GM12878 (cell line): ENCODE results near the gene NMNAT1. TPM values are rescaled to one million over a fixed set of nuclear protein-coding genes. Genes with fewer than 3 reads are reported as not detected.

Experiments
- CHD1 ChIP-seq: IDR thresholded peaks from 2 replicates; pipeline ENCODE4 v1.6.1; 2012; ENCODE audit warnings: low read depth, low read length, improper control_type of control experiment
- EED ChIP-seq: sonication (generic); IDR thresholded peaks from 2 replicates; pipeline ENCODE4 v1.6.1; 2016; ENCODE audit warnings: antibody characterized with exemption, low read depth
- HDAC2 ChIP-seq: fragments of 200-600 bp; sonication (generic); IDR thresholded peaks from 2 replicates; pipeline ENCODE4 v1.6.1; 2017
- KLF5 ChIP-seq: fragments of 450-650 bp; IDR thresholded peaks from 2 replicates; pipeline ENCODE4 v1.6.1; 2014; ENCODE audit warnings: mild to moderate bottlenecking; ENCODE audit not compliant: partially characterized antibody
- LARP7 ChIP-seq: fragments of 450-650 bp; IDR thresholded peaks from 2 replicates; pipeline ENCODE4 v1.6.1; 2017; ENCODE audit warnings: mild to moderate bottlenecking
- NR2F1 ChIP-seq: fragments of 450-650 bp; conservative IDR thresholded peaks from 2 replicates; pipeline ENCODE4 v1.6.1; 2017; ENCODE audit warnings: mild to moderate bottlenecking
- PAX8 ChIP-seq: fragments of 450-650 bp; IDR thresholded peaks from 2 replicates; pipeline ENCODE4 v1.6.1; 2017; ENCODE audit warnings: mild to moderate bottlenecking, moderate library complexity
- SREBF1 ChIP-seq: IDR thresholded peaks from 2 replicates; pipeline ENCODE4 v1.6.1; 2012; ENCODE audit warnings: mild to moderate bottlenecking, low read length
- TARDBP ChIP-seq: IDR thresholded peaks from 2 replicates; pipeline ENCODE4 v1.6.1; 2016; ENCODE audit warnings: borderline replicate concordance
- ZNF217 ChIP-seq: fragments of 450-650 bp; IDR thresholded peaks from 2 replicates; pipeline ENCODE4 v1.6.1; 2017; ENCODE audit warnings: antibody characterized with exemption, mild to moderate bottlenecking
- ZSCAN29 ChIP-seq: fragments of 450-650 bp; IDR thresholded peaks from 2 replicates; pipeline ENCODE4 v1.6.1; 2017; ENCODE audit warnings: mild to moderate bottlenecking, moderate library complexity
- polyA plus RNA-seq, 11 experiments: library from polyadenylated mRNA; depleted of rRNA in 4 of 11; unstranded in 6 of 11; stranded (reverse) in 5 of 11; fragments of >200 nt; fragmentation: Nextera tagmentation in 4 of 11; fragmentation: Illumina TruSeq in 1 of 11; extraction: Ambion mirVana in 4 of 11; extraction: Trizol in 1 of 11; gene quantifications; 1 replicate in 1 of 11; 2 replicates in 10 of 11; pipeline versions ENCODE4 v1.2.1 to v1.2.3, GENCODE V29; 2011 to 2016; ENCODE audit warnings: inconsistent platforms in 2 of 11, missing spikeins in 2 of 11, low read depth in 1 of 11
- total RNA-seq, 4 experiments: library from RNA; depleted of rRNA in 3 of 4; stranded (reverse); fragments of >200 nt in 3 of 4; fragmentation: Illumina TruSeq in 1 of 4; extraction: Trizol in 1 of 4; gene quantifications; 2 replicates each; pipeline versions ENCODE4 v1.2.1 to v1.2.3, GENCODE V29; 2013 to 2021
- TF ChIP-seq, protein P1 (sequence below): fragments of 450-650 bp; conservative IDR thresholded peaks from 2 replicates; pipeline ENCODE4 v1.6.1; 2017; ENCODE audit warnings: mild to moderate bottlenecking, moderate library complexity
- TF ChIP-seq, protein P2 (sequence below): IDR thresholded peaks from 2 replicates; pipeline ENCODE4 v1.6.1; 2011; ENCODE audit warnings: mild to moderate bottlenecking, low read depth, low read length, moderate library complexity; ENCODE audit not compliant: insufficient replicate concordance
- TF ChIP-seq, protein P3 (sequence below): IDR thresholded peaks from 2 replicates; pipeline ENCODE4 v1.6.1; 2012; ENCODE audit warnings: improper control_type of control experiment, low read depth, low read length; ENCODE audit not compliant: insufficient replicate concordance
- TF ChIP-seq, protein P4 (sequence below): fragments of 450-650 bp; IDR thresholded peaks from 2 replicates; pipeline ENCODE4 v1.6.1; 2017; ENCODE audit warnings: mild to moderate bottlenecking, moderate library complexity
- TF ChIP-seq, protein P5 (sequence below): IDR thresholded peaks from 2 replicates; pipeline ENCODE4 v1.6.1; 2012; ENCODE audit warnings: low read length, inconsistent platforms

The NMNAT1 gene
- total and polyA plus RNA-seq, 10 of the 15 experiments (the other 5 are each of a cell fraction or from before 2014, with no cell fraction given) = 7.2 to 16.7 (median 11.7) TPM

DNA sequence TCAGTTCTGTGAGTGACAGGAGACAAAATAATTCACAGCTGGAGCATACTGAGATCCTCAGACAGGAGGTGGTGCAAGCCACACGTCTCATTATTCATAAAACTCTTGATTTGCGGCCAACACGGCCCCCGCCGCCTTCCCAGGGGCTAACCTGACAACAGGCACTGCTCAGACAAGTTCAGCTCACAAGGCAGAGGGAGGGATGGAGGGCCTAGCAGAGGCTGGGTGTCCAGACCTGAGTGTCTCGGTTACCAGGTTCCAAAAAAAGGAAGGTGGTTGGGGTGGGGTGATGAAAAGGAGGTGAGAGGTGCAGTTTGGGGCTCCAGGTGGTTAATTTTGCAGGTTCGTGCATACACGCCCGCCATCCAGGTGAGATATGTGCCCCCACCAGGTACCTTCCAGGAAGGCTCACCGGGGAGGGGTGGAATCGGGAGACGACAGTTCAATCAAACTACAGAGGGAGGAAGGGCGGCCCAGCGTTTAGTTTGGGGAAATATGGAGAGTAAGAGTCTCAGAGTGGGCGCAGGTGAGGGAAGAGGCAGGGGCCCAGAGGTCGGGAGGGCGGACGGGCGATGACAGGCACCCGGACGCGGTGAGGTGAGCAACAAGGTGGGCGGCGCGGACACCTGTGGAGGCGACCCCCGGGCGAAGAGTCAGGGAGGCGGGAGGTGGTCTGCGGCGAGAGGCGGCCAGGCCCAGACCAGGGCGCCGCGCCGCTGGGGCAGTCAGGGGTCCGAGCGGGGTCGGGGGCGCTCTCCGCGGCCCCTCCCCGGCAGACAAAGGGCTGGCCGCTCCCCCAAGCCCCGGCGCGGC lies 33.8 kb upstream of the NMNAT1 start (continued):
- TF ChIP-seq, protein P1, sequence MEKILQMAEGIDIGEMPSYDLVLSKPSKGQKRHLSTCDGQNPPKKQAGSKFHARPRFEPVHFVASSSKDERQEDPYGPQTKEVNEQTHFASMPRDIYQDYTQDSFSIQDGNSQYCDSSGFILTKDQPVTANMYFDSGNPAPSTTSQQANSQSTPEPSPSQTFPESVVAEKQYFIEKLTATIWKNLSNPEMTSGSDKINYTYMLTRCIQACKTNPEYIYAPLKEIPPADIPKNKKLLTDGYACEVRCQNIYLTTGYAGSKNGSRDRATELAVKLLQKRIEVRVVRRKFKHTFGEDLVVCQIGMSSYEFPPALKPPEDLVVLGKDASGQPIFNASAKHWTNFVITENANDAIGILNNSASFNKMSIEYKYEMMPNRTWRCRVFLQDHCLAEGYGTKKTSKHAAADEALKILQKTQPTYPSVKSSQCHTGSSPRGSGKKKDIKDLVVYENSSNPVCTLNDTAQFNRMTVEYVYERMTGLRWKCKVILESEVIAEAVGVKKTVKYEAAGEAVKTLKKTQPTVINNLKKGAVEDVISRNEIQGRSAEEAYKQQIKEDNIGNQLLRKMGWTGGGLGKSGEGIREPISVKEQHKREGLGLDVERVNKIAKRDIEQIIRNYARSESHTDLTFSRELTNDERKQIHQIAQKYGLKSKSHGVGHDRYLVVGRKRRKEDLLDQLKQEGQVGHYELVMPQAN = peak; percentile 15; the same call in 1 of the 2 replicates
- TF ChIP-seq KLF5 = no peak
- TF ChIP-seq SREBF1 = no peak
- no peak for TF ChIP-seq TARDBP
- TF ChIP-seq ZSCAN29 = no peak
- TF ChIP-seq, protein P2, sequence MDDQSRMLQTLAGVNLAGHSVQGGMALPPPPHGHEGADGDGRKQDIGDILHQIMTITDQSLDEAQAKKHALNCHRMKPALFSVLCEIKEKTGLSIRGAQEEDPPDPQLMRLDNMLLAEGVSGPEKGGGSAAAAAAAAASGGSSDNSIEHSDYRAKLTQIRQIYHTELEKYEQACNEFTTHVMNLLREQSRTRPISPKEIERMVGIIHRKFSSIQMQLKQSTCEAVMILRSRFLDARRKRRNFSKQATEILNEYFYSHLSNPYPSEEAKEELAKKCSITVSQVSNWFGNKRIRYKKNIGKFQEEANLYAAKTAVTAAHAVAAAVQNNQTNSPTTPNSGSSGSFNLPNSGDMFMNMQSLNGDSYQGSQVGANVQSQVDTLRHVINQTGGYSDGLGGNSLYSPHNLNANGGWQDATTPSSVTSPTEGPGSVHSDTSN = peak; percentile 79
- 0 out of 2 replicates have a peak, but pooled peaks have one; percentile 40 for TF ChIP-seq NR2F1
- TF ChIP-seq ZNF217 = no peak
- TF ChIP-seq EED = no peak
- no peak for TF ChIP-seq HDAC2
- no peak for TF ChIP-seq PAX8
- TF ChIP-seq LARP7 = 0 out of 2 replicates have a peak, but pooled peaks have one; percentile 49
- no peak for TF ChIP-seq CHD1
- TF ChIP-seq, protein P3, sequence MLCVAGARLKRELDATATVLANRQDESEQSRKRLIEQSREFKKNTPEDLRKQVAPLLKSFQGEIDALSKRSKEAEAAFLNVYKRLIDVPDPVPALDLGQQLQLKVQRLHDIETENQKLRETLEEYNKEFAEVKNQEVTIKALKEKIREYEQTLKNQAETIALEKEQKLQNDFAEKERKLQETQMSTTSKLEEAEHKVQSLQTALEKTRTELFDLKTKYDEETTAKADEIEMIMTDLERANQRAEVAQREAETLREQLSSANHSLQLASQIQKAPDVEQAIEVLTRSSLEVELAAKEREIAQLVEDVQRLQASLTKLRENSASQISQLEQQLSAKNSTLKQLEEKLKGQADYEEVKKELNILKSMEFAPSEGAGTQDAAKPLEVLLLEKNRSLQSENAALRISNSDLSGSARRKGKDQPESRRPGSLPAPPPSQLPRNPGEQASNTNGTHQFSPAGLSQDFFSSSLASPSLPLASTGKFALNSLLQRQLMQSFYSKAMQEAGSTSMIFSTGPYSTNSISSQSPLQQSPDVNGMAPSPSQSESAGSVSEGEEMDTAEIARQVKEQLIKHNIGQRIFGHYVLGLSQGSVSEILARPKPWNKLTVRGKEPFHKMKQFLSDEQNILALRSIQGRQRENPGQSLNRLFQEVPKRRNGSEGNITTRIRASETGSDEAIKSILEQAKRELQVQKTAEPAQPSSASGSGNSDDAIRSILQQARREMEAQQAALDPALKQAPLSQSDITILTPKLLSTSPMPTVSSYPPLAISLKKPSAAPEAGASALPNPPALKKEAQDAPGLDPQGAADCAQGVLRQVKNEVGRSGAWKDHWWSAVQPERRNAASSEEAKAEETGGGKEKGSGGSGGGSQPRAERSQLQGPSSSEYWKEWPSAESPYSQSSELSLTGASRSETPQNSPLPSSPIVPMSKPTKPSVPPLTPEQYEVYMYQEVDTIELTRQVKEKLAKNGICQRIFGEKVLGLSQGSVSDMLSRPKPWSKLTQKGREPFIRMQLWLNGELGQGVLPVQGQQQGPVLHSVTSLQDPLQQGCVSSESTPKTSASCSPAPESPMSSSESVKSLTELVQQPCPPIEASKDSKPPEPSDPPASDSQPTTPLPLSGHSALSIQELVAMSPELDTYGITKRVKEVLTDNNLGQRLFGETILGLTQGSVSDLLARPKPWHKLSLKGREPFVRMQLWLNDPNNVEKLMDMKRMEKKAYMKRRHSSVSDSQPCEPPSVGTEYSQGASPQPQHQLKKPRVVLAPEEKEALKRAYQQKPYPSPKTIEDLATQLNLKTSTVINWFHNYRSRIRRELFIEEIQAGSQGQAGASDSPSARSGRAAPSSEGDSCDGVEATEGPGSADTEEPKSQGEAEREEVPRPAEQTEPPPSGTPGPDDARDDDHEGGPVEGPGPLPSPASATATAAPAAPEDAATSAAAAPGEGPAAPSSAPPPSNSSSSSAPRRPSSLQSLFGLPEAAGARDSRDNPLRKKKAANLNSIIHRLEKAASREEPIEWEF = no peak
- TF ChIP-seq, protein P4, sequence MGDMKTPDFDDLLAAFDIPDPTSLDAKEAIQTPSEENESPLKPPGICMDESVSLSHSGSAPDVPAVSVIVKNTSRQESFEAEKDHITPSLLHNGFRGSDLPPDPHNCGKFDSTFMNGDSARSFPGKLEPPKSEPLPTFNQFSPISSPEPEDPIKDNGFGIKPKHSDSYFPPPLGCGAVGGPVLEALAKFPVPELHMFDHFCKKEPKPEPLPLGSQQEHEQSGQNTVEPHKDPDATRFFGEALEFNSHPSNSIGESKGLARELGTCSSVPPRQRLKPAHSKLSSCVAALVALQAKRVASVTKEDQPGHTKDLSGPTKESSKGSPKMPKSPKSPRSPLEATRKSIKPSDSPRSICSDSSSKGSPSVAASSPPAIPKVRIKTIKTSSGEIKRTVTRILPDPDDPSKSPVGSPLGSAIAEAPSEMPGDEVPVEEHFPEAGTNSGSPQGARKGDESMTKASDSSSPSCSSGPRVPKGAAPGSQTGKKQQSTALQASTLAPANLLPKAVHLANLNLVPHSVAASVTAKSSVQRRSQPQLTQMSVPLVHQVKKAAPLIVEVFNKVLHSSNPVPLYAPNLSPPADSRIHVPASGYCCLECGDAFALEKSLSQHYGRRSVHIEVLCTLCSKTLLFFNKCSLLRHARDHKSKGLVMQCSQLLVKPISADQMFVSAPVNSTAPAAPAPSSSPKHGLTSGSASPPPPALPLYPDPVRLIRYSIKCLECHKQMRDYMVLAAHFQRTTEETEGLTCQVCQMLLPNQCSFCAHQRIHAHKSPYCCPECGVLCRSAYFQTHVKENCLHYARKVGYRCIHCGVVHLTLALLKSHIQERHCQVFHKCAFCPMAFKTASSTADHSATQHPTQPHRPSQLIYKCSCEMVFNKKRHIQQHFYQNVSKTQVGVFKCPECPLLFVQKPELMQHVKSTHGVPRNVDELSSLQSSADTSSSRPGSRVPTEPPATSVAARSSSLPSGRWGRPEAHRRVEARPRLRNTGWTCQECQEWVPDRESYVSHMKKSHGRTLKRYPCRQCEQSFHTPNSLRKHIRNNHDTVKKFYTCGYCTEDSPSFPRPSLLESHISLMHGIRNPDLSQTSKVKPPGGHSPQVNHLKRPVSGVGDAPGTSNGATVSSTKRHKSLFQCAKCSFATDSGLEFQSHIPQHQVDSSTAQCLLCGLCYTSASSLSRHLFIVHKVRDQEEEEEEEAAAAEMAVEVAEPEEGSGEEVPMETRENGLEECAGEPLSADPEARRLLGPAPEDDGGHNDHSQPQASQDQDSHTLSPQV = no peak
- TF ChIP-seq, protein P5, sequence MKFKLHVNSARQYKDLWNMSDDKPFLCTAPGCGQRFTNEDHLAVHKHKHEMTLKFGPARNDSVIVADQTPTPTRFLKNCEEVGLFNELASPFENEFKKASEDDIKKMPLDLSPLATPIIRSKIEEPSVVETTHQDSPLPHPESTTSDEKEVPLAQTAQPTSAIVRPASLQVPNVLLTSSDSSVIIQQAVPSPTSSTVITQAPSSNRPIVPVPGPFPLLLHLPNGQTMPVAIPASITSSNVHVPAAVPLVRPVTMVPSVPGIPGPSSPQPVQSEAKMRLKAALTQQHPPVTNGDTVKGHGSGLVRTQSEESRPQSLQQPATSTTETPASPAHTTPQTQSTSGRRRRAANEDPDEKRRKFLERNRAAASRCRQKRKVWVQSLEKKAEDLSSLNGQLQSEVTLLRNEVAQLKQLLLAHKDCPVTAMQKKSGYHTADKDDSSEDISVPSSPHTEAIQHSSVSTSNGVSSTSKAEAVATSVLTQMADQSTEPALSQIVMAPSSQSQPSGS = no peak
